Trophoblast cell (in vitro differentiated cells and primary cell): ENCODE results near the gene MS4A4E.
A peak's percentile ranks its signal among the peaks of the same experiment; 100 is the strongest.

ENCODE experiments used
- DNase-seq, 2 donors: peaks; one replicate each; pipeline ENCODE4 v3.0.0-alpha.2; 2016
- H2AFZ ChIP-seq: 2 replicates; pipeline ENCODE4 v1.6.1; 2013; ENCODE audit warnings: low read length, moderate library complexity, mild to moderate bottlenecking; ENCODE audit not compliant: insufficient read depth, poor library complexity
- H2AK5ac ChIP-seq: 2 replicates; pipeline ENCODE4 v1.6.1; 2013; ENCODE audit warnings: mild to moderate bottlenecking, low read length
- H2BK120ac ChIP-seq: 2 replicates; pipeline ENCODE4 v1.6.1; 2013; ENCODE audit warnings: low read length, mild to moderate bottlenecking, moderate library complexity; ENCODE audit not compliant: insufficient read depth, poor library complexity
- H2BK12ac ChIP-seq: 2 replicates; pipeline ENCODE4 v1.6.1; 2013; ENCODE audit warnings: mild to moderate bottlenecking, low read length, moderate library complexity
- H2BK5ac ChIP-seq: 2 replicates; pipeline ENCODE4 v1.6.1; 2013; ENCODE audit warnings: low read length, low read depth, moderate library complexity, mild to moderate bottlenecking; ENCODE audit not compliant: poor library complexity
- H3K14ac ChIP-seq: 2 replicates; pipeline ENCODE4 v1.6.1; 2013; ENCODE audit warnings: mild to moderate bottlenecking, low read length
- H3K18ac ChIP-seq: 2 replicates; pipeline ENCODE4 v1.6.1; 2013; ENCODE audit warnings: mild to moderate bottlenecking, low read length
- H3K23ac ChIP-seq: 2 replicates; pipeline ENCODE4 v1.6.1; 2013; ENCODE audit warnings: low read length
- H3K27ac ChIP-seq: 2 replicates; pipeline ENCODE4 v1.5.1; 2013; ENCODE audit warnings: low read depth, mild to moderate bottlenecking, inconsistent platforms, low read length, moderate library complexity
- H3K27me3 ChIP-seq: 2 replicates; pipeline ENCODE4 v1.6.1; 2013; ENCODE audit warnings: inconsistent platforms, mild to moderate bottlenecking, low read length, moderate library complexity; ENCODE audit not compliant: insufficient read depth
- H3K36me3 ChIP-seq, 2 experiments: 1 replicate in 1 of 2; 2 replicates in 1 of 2; pipeline ENCODE4 v1.6.1; 2013; ENCODE audit warnings: low read length in 2 of 2, mild to moderate bottlenecking in 2 of 2, moderate library complexity in 1 of 2; ENCODE audit not compliant: insufficient read depth in 2 of 2, control insufficient read depth in 1 of 2
- H3K4ac ChIP-seq: 2 replicates; pipeline ENCODE4 v1.6.1; 2013; ENCODE audit warnings: low read depth, mild to moderate bottlenecking, low read length, moderate library complexity
- H3K4me1 ChIP-seq, 2 experiments: 1 replicate in 1 of 2; 2 replicates in 1 of 2; pipeline ENCODE4 v1.6.1; 2013; ENCODE audit warnings: low read length in 2 of 2, mild to moderate bottlenecking in 2 of 2, moderate library complexity in 1 of 2; ENCODE audit not compliant: insufficient read depth in 2 of 2, control insufficient read depth in 1 of 2
- H3K4me2 ChIP-seq: 2 replicates; pipeline ENCODE4 v1.6.1; 2013; ENCODE audit warnings: inconsistent platforms, mild to moderate bottlenecking, low read length, moderate library complexity
- H3K4me3 ChIP-seq: 2 replicates; pipeline ENCODE4 v1.5.1; 2013; ENCODE audit warnings: mild to moderate bottlenecking, low read depth, low read length, inconsistent platforms
- H3K79me1 ChIP-seq: one replicate; pipeline ENCODE4 v1.6.1; 2013; ENCODE audit warnings: low read length
- H3K79me2 ChIP-seq: 2 replicates; pipeline ENCODE4 v1.6.1; 2013; ENCODE audit warnings: low read length, mild to moderate bottlenecking; ENCODE audit not compliant: control insufficient read depth, insufficient read depth, poor library complexity
- H3K9ac ChIP-seq: 2 replicates; pipeline ENCODE4 v1.6.1; 2013; ENCODE audit warnings: mild to moderate bottlenecking, low read length
- H3K9me3 ChIP-seq: 2 replicates; pipeline ENCODE4 v1.6.1; 2013; ENCODE audit warnings: low read depth, mild to moderate bottlenecking, control low read depth, inconsistent platforms, low read length; ENCODE audit not compliant: insufficient read depth
- H4K12ac ChIP-seq: 2 replicates; pipeline ENCODE4 v1.6.1; 2013; ENCODE audit warnings: low read depth, mild to moderate bottlenecking, low read length, moderate library complexity
- H4K8ac ChIP-seq: 2 replicates; pipeline ENCODE4 v1.6.1; 2013; ENCODE audit warnings: low read depth, mild to moderate bottlenecking, low read length, moderate library complexity
- H4K91ac ChIP-seq: one replicate; pipeline ENCODE4 v1.6.1; 2013; ENCODE audit warnings: low read depth, mild to moderate bottlenecking, low read length, moderate library complexity
- WGBS: extraction: QIAGEN DNeasy Blood & Tissue Kit; methylation state at CpG from one replicate; pipeline ENCODE4 v1.1.7; 2013; ENCODE audit warnings: missing lambda C conversion rate; ENCODE audit not compliant: insufficient read length, insufficient coverage; ENCODE audit errors: extremely low coverage; 5-methylcytosine and 5-hydroxymethylcytosine counted together

MS4A4E gene

DNA sequence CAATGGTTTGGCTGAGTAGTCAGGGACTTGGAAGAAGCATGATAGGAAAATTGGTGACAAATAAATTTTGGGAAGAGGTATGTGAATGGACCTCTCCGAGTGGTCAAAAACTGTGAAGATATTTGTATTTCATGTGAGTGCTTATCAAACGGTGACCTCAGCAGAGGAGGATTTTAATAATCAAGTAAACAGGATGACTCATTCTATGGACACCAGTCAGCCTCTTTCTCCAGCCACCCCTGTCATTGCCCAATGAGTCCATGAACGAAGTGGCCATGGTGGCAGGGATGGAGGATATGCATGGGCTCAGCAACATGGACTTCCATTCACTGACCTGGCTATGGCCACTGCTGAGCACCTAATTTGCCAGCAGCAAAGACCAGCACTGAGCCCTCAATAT lies 21.2 kb downstream of the MS4A4E start:
- H3K4me2 ChIP-seq: no peak overlapping the region

DNA sequence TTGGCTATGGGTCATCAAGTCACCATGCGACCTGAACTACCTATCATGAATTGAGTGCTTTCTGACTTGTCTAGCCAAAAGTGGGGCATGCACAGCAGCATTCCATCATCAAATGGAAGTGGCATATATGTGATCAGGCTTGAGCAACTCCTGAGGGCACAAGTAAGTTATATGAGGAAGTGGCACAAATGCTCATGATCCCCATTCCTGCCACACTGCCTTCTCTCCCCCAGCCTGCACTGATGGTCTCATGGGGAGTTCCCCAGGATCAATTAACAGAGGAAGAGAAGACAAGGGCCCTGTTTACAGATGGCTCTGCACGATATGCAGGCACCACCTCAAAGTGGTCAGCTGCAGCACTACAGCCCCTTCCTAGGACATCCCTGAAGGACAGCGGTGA lies 21.8 kb downstream of the MS4A4E start:
- H2BK120ac ChIP-seq: no peak overlapping the region
- no peaks in the 10 kb centered on the region for H3K27me3 ChIP-seq
- WGBS: no CpG with 5 or more reads among the region's 3 CpGs
- no peak overlapping the region for H2AK5ac ChIP-seq
- H3K4me3 ChIP-seq: no peak overlapping the region
- no peak overlapping the region for H3K23ac ChIP-seq
- H3K4me2 ChIP-seq: no peak overlapping the region
- no peaks in the 10 kb centered on the region for H3K79me1 ChIP-seq
- H3K18ac ChIP-seq: no peak overlapping the region
- DNase-seq: no peak
- H2BK5ac ChIP-seq: no peak overlapping the region
- H2BK12ac ChIP-seq: no peak overlapping the region
- H3K36me3 ChIP-seq: no peaks in the 10 kb centered on the region
- no peaks in the 10 kb centered on the region for H3K4me1 ChIP-seq
- H3K79me2 ChIP-seq: no peaks in the 10 kb centered on the region
- no peak overlapping the region for H4K91ac ChIP-seq
- no peak overlapping the region for H3K14ac ChIP-seq
- no peak overlapping the region for H3K9ac ChIP-seq
- peaks cover 2% of the 10 kb centered on the region for H3K9me3 ChIP-seq
- H4K8ac ChIP-seq: no peak overlapping the region
- no peak overlapping the region for H4K12ac ChIP-seq
- H3K27ac ChIP-seq: no peak overlapping the region
- no peak overlapping the region for H2AFZ ChIP-seq
- no peak overlapping the region for H3K4ac ChIP-seq

More for the DNA sequence above, 21.2 kb downstream of the MS4A4E start:
- no peak overlapping the region for H4K91ac ChIP-seq
- no peak overlapping the region for H3K9ac ChIP-seq
- no peaks in the 10 kb centered on the region for H3K27me3 ChIP-seq
- H3K23ac ChIP-seq: no peak overlapping the region
- no peak overlapping the region for H2AFZ ChIP-seq
- H3K9me3 ChIP-seq: peaks cover 2% of the 10 kb centered on the region
- H3K79me2 ChIP-seq: no peaks in the 10 kb centered on the region
- H3K79me1 ChIP-seq: no peaks in the 10 kb centered on the region
- no peaks in the 10 kb centered on the region for H3K4me1 ChIP-seq
- no peak overlapping the region for H3K27ac ChIP-seq
- H3K18ac ChIP-seq: no peak overlapping the region
- no peak overlapping the region for H2BK120ac ChIP-seq
- DNase-seq: peak in 1 of 2 donors; percentile 2
- H2AK5ac ChIP-seq: no peak overlapping the region
- no peak overlapping the region for H3K4me3 ChIP-seq
- no peak overlapping the region for H2BK5ac ChIP-seq
- H4K8ac ChIP-seq: no peak overlapping the region
- H4K12ac ChIP-seq: no peak overlapping the region
- no peaks in the 10 kb centered on the region for H3K36me3 ChIP-seq
- no peak overlapping the region for H3K4ac ChIP-seq
- no CpG with 5 or more reads among the region's 3 CpGs for WGBS
- no peak overlapping the region for H3K14ac ChIP-seq
- no peak overlapping the region for H2BK12ac ChIP-seq

DNA sequence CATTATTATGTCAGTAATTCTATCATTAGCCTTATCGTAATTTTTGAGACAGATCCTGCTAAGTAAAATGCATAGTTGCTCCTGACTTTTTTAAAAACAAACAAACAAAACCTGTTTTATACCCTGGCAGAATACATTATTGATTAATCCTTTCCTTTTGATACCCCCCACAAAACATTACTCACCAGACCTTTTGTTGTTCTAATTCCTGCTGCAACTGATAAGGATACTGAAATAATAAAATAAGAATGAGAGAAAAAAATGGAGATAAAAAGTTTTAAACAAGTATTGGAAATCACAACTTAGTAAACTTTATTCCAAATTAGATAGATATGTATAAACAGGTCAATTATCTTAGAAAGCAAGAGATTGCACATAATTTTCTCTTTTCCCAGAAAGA lies 28.6 kb downstream of the MS4A4E start:
- Histone ChIP-seq H4K8ac (no peak overlapping the region), H3K79me1 (no peaks in the 10 kb centered on the region)

DNA sequence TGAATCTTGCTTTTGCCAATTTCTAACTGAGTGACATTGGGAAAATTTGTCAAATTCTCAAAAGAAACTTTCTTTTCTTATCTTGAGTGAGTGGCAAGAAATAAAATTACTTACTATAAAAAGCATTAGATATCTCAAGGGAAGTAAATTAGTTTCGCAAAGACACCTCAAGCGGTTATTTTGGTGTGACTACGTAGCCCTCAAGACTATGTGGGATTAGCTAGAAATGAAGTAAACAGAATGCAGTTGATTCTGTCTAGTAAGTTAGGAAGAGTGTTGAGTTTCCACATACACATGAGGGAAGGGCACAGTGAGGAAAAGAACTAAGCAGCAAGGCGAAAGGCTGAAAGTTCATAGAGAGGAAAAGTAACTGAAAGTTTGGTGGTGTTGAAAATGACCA lies 31.7 kb downstream of the MS4A4E start:
- no peaks in the 10 kb centered on the region for H3K27me3 ChIP-seq
- no peak overlapping the region for H3K27ac ChIP-seq
- H2AK5ac ChIP-seq: no peak overlapping the region

More for the DNA sequence above, 28.6 kb downstream of the MS4A4E start:
- no peak overlapping the region for H4K91ac ChIP-seq
- H3K4me3 ChIP-seq: no peak overlapping the region
- DNase-seq: no peak
- no peak overlapping the region for H2AFZ ChIP-seq
- no peak overlapping the region for H3K18ac ChIP-seq
- no peak overlapping the region for H2BK12ac ChIP-seq
- no peaks in the 10 kb centered on the region for H3K36me3 ChIP-seq
- no CpG with 5 or more reads among the region's 1 CpG for WGBS
- no peak overlapping the region for H2BK5ac ChIP-seq
- no peak overlapping the region for H2AK5ac ChIP-seq
- H3K9ac ChIP-seq: no peak overlapping the region
- no peak overlapping the region for H3K4me2 ChIP-seq
- H4K12ac ChIP-seq: no peak overlapping the region
- no peak overlapping the region for H3K4ac ChIP-seq
- no peak overlapping the region for H3K14ac ChIP-seq
- no peaks in the 10 kb centered on the region for H3K9me3 ChIP-seq
- no peak overlapping the region for H3K23ac ChIP-seq
- no peaks in the 10 kb centered on the region for H3K4me1 ChIP-seq
- H3K79me2 ChIP-seq: no peaks in the 10 kb centered on the region
- H3K27me3 ChIP-seq: no peaks in the 10 kb centered on the region
- no peak overlapping the region for H3K27ac ChIP-seq
- H2BK120ac ChIP-seq: no peak overlapping the region

More for the DNA sequence above, 31.7 kb downstream of the MS4A4E start:
- no peak for DNase-seq
- no peaks in the 10 kb centered on the region for H3K36me3 ChIP-seq
- no peak overlapping the region for H3K9ac ChIP-seq
- no peak overlapping the region for H2BK120ac ChIP-seq
- no peak overlapping the region for H2AFZ ChIP-seq
- no peaks in the 10 kb centered on the region for H3K9me3 ChIP-seq
- H4K8ac ChIP-seq: no peak overlapping the region
- no peak overlapping the region for H3K14ac ChIP-seq
- H3K23ac ChIP-seq: no peak overlapping the region
- no peak overlapping the region for H4K91ac ChIP-seq
- no peak overlapping the region for H2BK5ac ChIP-seq
- H3K79me1 ChIP-seq: no peaks in the 10 kb centered on the region
- H3K4me3 ChIP-seq: no peak overlapping the region
- H3K79me2 ChIP-seq: no peaks in the 10 kb centered on the region
- H3K4me1 ChIP-seq: no peaks in the 10 kb centered on the region
- WGBS: no CpG with 5 or more reads among the region's 4 CpGs
- H3K18ac ChIP-seq: no peak overlapping the region
- H4K12ac ChIP-seq: no peak overlapping the region
- H3K4me2 ChIP-seq: no peak overlapping the region
- no peak overlapping the region for H2BK12ac ChIP-seq
- H3K4ac ChIP-seq: no peak overlapping the region
